GM19463 (cell line): Measurements from ENCODE around the gene BUD13.

ENCODE experiments used
- ATAC-seq: cut with Tn5 transposase; IDR thresholded peaks from one replicate; pipeline ENCODE4 v1.9.1; 2021; ENCODE audit warnings: mild to moderate bottlenecking, moderate library complexity; ENCODE audit not compliant: unreplicated experiment

BUD13 gene

DNA sequence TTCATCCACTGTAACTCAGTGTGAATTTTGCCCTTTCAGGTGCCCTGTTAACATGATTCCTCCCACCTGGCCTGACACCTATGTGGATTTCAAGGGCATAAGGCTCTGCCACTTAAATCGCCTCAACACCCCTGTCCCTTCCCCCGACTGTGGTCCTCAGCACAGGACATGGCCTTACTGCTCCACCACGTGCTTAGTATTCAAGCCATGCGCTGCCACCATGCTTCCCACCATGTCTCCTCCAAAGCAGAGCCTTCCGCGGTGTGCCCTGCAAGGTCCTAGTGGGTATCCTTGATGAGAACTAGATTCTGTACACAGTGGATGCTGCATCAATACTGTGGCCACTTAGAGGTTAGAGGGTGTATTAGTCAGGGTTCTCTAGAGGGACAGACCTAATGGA lies 51.9 kb downstream of the BUD13 start:
- no peak for ATAC-seq

DNA sequence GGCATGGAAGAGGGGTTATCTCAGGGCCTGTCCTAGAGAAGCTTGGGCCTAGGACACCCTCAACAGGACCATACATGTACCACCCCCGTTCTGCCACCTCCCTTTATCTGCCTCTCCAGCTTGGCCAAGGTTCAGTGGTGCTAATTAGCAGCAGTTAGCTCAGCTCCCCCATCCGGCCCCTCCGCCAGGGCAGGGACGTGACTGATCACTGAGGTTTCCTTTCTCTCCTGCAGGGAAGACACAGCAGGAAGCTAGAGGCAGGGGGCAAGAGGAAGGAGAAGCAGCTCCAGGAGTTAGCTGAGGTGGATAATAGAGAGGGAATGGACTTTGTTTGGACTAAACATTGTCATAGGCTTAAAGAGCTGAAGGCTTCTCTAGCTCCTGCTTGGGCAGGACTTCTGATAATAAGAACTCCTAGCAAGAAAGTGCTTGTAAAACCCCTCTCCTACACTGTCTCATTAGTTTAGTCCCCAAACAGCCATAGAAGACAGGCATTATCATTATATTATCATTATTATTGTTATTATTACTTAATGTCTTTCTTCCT lies 53.8 kb downstream of the BUD13 start:
- ATAC-seq: no peak

DNA sequence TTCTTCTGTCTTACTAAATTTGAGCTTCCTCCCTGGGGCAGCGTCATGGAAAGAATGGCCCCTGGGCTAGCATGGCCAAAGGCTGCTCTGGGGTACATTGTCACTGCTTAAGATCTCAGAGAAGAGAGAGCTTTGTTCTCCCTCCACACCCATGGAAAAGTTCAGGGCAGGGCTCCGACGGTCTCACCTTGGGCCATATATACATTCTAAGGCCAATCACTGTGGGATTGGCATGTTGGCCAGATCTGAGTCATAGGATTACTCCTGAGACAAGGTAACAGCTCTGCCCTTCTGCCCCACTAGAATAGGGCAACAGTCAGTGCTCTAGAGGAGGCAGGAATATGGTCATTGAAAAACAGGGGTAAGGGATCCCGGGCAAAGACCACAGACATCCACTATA lies 56.2 kb downstream of the BUD13 start:
- ATAC-seq: no peak

DNA sequence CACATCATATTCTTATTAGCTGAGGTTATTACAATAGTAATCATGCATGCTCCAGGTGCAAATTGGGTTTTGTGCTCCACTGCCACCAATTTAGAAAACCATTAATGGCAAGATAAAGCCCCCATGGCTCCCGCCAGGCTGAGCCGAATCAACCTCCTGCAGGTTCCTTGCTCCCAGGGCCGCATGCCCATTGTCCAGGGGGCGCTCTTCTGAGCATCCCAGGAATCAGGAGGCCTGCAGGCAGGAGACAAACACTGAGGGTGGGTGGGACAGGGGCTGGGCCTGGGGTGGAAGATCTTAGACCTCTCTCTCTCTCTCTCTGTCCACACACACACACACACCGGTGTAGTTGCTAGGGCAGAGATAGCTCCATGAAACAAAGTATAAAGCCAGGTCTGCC lies 57.4 kb downstream of the BUD13 start:
- no peak for ATAC-seq

DNA sequence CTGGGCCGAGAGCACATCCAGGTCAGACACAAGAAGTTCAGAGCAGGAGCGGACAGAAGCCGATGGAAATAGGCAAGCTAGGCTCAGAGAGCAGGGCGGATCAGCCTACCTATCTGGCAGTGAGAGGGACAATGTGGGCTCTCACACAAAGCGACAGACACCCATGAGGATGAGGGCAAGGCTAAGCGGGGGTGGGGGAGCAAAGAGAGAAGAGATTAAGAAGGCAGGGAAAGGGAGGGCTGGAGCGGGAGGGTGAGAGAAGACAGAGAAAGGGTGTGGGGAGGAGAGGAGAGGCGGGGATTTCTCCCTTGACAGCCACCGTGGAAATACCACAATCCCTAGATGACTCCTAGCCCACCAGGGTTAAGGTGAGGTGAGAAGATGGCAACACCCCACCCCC lies 57.9 kb downstream of the BUD13 start:
- ATAC-seq: no peak

DNA sequence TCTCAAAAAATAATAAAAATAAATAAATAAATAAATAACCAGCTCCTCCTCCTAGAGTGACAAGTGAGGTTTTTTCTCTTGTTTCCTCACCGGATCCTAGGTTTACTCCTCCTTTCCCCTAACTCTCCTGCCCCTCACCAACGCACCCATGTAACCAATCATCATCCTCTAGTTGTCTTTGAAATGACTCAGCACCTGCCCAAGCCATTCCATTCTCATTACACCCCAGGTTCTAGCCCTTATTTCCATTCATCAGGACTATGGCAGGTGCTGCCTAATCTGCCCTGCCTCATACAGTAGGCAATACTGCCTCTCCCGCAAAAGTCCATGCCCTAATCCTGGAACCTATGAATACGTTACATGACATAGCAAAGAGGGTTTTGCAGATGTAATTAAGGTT lies 60.4 kb downstream of the BUD13 start:
- ATAC-seq: no peak

DNA sequence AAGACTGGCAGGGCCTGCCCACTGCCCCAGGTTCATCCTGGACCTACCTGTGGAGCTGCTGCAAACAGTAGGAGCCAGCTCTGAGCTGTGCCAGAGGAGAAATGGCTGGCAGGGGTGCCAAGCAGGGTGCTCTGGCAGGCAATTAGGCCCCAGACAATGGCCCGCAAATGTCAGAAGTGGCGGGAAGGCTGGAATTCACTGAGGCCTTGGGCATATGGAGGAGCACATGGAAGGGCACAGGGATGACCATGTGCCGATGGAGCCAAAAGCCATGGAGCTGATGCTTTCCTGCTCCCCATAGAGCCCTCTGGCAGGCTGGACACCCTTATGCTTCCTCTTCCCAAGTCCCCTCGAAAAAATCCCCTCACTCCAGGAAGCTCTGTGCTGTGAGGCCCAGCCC lies 62.0 kb downstream of the BUD13 start:
- ATAC-seq: no peak

DNA sequence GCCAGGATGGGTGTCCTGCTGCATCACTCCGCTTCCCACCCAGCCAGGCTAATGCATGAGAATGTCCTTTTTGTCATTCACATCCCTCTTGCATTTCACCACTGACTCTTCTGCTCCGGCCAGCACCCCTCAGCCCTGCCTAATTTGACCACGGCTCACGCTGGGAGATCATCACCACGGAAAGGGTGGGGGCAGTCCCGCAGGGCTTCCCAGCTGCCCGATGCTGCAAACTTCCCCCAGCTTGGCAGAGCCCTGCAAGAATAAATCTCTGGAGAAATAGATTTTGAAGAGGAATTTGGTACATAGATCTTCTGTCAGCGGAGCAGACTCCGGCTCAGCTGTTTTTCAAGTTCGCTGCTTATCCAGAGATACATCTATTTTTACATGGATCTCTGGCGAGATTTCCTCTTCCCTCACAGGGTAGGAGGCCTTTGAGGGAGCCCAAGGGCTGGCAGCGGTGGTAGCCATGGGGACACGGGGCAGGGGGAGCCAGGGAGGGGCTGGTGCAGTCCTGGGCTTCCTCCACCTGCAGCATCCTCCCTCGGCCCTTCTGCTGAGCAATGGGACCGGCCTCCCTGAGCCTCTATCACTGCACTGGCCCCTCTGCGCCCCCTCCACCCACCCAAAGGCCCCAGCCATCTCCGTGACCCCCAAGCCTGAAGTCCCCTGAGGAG lies 62.6 kb downstream of the BUD13 start:
- ATAC-seq: no peak

DNA sequence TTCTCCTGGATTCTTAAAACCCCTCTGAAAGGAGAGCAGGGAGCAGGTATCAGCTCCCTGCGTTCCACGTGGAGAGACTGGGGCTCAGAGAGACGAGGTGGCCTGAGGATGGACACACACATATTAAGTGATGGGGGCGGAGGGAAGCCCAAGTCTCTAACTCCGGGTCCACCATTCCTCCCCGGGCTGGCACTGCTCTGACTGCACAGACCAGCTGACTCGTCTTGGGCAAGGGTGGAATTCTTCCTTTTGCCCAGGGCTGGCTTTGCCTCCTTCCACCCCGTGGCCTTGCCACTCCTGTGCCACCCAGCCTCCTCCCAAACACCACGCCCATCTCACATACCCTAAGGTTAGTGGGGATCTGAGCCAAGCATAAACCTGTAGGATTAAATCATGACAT lies 65.0 kb downstream of the BUD13 start:
- no peak for ATAC-seq

DNA sequence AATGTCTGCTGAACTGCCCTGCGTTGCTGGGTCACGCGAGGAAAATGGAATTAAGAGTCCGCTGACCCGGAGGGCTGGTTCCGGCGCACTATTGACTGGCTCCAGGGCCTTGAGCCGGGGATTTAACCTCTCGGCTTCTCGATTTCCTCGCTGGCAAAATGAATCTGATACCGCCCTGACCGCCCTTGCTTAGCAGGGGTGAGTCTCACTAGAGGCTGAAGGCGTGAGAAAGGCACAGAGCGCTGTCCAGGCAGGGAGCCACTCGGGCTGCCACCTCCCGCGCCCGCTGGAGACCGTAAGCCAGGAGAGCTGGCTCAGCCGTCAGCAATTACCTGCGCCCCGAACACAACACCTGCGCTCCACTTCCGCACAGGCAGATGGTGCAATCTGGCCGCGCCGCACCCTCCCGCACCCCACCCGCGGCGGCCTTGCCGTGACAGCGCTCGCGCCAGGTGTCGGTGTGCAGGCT lies 65.6 kb downstream of the BUD13 start:
- ATAC-seq: no peak

DNA sequence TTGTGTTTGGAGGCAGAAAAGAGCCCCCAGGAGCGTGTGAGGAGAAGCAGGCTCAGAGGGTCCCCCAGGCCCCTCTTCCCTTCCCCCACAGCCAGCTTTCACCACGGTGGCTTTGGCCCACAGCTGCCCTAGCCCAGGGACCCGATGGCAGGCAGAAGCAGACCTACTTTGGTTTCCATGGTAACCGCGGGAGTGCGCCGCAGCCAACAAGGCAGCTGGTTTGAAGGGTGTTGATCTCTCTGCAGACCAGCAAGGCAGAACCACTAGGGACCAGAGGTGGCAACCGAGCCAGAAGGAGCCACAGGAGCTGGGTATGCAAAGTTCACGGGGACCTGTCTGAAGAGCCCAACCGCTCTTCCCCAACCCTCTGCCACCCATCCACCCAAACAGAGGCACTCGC lies 69.4 kb downstream of the BUD13 start:
- ATAC-seq: no peak

DNA sequence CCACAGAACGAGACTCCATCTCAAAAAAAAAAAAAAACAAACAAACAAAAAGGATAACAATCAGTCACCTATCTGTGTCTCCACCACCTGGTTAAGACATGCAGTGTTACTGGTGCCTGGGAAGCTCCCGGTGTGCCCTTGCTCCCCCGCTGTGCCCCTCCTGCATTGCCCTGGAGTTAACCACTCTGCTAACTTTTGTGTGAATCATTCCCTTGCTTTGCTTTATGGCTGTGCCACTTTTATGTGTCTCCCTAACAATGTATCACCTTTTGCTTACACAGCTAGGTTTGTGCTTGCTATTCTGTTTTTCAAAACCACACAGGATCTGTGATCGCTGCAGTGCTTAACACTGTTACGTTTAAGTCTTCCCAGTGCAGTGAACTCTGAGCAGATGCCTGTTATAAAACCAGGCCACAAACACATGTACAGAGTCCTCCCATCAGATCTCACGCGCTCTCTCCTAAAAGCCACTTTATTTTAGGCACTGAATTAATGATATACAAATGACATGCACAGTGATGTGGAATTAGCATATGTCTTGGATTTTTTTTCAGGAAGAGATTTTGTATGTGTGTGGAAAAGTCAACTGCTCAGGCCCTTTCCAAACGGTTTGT lies 69.9 kb downstream of the BUD13 start:
- ATAC-seq: no peak

DNA sequence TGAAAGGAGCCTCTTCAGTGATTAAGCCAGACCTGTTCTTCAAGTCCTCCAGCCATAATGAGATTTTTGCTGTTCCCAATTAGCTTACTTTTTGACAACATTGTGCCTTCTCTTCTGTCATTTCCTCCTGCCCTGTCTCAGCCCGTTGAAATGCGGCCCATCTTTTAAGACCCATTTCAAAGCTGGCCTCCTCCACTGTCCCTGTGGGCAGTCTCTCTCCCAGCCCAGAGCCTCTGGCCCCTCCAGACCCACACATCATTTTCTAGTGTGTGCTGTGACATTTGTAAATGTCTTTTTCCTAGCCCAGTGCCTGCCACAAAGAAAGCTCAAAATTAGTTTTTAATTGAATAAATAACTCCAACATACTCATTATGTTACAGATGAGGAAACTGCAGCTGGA lies 70.9 kb downstream of the BUD13 start:
- ATAC-seq: no peak

DNA sequence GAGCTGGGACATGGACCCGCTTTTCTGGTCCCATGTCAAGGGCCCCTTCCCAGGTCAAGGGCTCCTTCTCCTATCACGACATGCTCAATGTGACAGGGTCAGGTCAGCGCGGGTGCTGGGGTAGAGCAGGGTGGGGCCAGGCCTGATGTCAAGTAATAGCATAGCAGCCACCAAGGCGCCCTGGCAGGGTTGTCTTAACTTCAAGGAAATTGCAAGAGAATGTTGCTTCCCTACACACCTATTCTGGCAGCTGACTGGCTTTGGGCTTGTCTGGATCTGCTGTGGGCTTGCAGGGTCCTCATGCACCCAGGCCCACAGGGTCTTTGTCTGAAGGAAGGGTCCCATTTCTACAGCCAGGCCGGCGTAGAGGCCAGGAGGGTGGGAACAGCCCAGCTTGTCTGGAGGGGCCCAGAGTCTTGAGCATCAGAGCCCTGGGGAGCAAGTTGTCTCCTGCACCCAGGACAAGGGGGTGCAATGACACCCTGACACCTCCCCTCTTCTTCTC lies 71.4 kb downstream of the BUD13 start:
- no peak for ATAC-seq

DNA sequence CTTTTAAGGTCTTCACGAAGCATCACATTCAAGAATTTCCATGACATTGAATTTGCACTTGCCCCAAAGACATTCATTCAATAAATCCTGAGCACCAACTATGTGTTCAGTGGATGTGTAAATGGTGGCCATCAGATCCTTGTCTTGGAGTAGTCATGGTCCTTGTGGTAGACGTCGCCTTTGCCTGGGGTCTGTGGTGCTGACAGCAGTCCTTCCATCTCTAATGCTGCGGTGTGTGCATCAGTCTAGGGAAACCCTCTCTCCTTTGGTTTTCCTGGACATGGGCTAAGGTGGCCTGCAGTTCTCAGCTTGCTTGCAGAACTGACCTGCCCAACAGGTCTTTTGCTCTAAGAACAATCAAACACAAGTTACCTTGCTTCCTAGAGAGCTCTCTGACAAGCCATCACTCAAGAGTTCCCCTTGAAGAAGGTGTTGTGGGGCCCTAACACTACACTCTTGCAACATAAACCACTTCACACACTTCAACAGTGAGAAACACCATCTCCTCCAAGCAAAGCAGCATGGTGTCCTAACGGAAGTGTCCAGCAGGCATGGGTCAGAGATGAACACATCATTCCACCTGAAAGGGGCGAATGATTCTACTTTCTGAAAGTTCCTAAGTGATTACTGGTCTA lies 72.1 kb downstream of the BUD13 start:
- ATAC-seq: no peak
